Amniotic stem cell (primary cell): ENCODE measurements around the gene CDC25B.

Experiments
- DNase-seq: peaks from one replicate; lab custom pipeline; 2025; lab: John Stamatoyannopoulos, UW

The CDC25B gene

DNA sequence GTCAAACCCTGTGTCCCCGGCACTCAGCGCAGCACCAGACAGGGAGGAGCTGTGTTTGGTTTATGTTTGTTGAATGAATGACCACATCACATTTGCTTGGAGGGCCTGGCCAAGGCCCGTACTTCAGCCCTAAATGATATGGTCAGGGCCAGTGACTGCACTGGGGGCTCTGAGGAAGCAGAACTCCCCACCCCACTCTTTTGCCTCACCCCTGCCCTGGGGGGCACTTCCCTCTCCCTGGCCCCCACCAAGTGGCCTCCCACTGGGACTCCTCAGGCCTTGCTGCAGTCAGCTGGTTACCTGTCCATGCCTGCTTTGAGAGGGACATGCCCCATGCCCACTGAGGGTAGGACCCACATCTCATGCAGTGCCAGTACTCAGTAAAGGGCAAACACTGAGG, 31.5 kb upstream of the CDC25B start:
- no peak for DNase-seq

GRCh38 chr20:3765171-3765882, 30.8 kb upstream of the CDC25B start:
- DNase-seq, result no peak

DNA sequence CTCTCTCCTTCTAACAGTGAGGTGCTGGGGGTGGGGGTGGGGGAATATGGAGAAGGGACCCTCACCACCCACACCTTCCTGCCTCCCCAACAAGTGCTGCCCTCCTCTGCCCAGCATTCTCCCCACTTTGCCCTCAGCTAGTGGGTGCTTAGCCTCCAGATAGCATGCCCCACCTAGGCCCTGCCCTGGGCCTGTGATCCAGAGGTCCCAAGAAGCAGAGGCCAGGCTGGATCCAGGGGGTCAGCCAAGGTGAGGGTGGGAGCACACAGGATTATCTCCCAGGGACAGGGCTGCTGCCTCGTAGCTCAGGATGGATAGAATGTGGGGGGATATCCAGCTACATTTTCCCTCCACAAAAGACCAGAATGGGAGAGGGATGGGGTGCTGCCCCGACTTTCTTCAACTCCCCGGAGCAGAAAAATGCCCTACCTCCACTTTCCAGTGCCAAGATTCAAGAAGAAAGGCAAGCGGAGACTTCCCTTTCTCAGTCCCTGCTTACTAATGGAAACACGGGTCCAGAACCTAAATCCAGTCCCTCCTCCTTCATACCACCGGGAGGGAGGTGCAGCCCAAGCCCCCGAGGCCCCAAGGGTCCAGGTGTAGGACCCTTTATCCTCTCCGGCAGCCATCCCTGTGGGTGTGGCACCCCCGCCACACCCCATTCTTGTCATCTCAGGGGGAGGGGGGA, 29.5 kb upstream of the CDC25B start:
- no peak for DNase-seq

DNA sequence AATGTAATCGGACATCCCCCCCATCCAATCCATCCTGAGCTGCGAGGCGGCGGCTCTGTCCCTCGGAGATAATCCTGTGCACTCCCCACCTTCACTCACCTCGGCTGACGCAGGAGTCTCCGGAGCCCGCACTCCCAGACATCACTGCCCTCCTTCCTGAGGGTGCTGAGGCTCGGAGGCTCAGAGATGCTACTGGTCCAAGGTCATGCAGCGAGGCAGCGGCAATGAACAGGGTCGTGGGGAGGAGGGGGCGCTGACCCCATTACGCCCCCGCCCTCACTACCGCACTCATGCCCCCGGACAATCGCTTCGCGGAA, 29.0 kb upstream of the CDC25B start:
- DNase-seq, result no peak

GRCh38 chr20:3767427-3768341, 28.4 kb upstream of the CDC25B start, which contains the start of gene ADISSP:
TSS of gene ADISSP (minus strand) at chr20:3767753. CDS start at chr20:3760100, 7,653 bp downstream.
- DNase-seq, result peak; percentile 89

DNA sequence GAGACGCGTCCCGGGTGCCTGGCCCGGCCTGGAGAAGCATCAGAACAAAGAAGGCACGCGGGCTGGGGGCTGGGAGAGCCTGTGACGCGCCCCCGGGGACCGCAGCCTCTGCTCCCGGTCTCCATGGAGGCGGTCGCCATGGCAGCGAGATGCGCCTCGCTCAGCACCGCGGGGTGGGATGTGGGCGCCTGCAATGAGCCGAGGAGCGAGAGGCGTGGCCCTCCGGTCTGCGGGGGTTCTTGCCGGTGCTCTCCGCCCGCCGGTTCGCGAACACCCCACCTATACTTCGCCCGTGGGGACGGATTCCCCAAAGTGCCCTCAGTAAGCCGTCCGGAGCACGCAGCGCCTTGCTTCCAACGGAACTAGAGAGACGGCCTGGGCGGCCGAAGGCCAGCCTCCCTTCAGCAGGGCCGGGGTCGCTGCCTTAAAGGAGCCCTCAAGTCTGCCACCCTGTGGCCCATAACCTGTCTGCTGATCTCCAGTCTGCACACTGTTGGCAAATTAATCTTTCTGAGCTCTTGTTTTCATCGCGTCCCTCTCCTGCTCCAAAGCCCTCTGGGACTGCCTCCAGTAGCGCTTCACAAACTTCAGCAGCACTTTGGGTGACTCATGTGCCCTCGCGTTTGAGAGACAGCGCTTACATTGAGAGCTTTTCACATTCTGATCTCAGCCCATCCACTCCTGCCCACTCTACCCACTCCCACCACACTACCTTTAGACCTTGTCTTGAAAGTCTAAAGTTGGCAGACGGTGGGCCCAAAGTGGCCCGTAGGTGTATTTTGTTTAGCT, 27.6 kb upstream of the CDC25B start:
- DNase-seq, result peak; percentile 79

DNA sequence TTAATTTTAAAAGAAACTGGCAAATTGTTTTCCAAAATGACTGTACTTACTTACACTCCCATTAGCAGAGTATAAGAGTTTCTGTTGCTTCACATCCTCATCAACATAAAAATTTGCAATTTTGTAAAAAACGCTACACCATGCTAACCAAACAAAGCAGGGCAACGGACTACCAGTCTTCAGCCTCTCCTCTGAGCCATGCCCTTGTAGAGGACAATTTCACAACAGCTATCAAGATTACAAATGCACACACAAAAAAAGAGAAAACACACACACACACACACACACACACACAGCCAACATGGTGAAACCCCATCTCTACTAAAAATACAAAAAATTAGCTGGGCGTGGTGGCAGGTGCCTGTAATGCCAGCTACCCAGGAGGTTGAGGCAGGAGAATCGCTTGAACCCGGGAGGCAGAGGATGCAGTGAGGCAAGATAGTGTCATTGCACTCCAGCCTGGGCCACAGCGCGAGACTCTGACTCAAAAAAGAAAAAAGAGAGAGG, 24.5 kb upstream of the CDC25B start:
- no peak for DNase-seq

GRCh38 chr20:3775457-3776108, 20.5 kb upstream of the CDC25B start:
- no peak for DNase-seq

DNA sequence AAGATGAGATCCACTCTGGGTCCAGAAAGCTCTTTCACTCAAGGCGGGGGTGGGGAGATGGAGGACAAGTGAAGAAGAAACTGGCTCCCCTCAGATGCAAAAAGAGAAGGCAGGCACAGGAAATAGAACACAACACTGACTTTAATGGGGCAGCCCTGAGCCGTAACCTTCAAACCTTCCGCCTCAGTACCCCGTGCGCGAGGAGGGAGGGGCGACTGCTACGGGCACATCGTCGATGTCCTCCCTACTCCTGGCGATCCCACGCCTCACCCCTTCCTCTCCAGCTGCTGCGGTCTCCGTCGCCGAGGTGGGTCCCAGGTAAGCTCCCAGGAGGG, 18.8 kb upstream of the CDC25B start:
- DNase-seq, result no peak

GRCh38 chr20:3777716-3778629, 18.1 kb upstream of the CDC25B start:
- DNase-seq, result peak; percentile 16

DNA sequence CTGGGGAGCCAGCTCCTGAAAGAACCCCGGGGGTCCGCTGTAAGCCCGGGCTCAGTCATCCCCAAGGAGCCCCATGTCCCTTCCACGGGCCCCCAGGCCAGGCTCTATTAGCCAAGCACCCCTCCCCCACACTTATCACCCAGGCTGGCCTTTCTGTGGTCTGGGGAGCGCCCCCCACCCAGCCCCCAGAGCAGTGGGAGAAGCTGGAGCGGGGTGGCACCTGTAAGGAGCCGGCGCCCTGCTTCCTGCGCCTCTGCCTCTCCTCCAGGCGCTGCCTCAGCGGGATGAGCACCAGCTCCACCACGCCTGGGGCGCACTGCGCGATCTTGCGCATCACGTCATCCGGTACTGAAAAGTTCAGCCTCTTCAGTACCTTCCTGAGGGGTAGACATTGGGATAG, 17.1 kb upstream of the CDC25B start:
- no peak for DNase-seq

DNA sequence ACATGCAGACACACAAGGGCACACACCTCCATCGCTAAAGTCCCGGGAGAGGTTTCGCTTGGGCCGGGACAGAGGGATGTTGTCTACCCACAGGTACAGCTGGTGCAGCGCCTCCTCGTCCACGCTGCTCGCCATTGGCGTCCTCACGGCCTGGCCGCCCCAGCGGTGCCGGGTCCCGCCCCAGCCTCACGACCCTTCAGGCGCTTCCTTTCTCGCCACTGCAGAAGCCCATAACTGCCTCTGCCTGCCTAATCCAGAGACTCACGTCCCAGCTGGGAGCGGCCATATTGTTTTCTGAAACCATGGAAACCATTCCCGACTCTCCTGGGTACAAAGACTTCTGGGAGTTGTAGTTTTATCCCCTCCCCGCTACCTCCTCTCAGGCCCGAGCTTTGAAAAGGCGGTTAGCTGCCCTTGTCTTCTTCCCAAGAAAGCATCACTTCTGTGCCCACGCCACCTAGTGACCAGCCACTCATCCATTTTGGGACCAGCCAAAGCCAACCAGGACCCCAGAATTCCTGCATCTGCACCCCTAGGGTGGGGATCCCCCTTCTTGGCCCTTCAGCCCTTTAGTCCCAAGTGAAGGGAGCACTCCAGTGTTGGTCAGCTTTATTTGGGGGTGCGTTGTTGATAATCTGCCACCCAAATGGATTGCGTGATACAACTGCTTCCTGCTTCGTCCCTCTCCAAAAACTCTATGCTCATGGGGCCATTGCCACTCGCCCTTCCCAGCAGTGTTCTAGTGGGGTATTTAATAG, 14.8 kb upstream of the CDC25B start, which contains the start of gene SPEF1:
SPEF1 (minus strand) TSS at position 296 of the 758 bp plus-strand sequence; CDS start at position 135, 161 bp downstream.
- DNase-seq, result peak; percentile 88

GRCh38 chr20:3782597-3782996, 13.5 kb upstream of the CDC25B start:
- DNase-seq, result no peak

DNA sequence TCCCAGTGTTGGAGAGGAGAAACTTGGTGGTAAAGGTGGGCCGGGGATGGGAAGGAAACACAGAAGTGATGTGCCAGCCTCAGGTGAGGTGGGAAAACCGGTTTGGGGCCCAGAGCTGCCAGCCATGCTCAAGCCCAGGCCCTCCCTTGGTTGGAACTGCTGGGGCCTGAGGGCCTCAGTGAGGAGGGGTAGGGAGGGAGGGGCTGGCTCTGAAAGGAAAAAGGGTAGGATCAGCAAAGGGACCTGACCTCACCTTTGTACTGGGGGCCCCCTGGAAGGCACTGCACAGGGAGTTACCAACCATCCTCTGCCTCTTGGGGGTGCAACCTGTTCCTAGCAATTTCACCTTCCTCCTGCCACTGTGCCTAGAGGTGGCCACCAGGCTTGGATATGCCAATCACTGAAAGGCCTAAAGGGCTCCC, 13.0 kb upstream of the CDC25B start:
- DNase-seq, result no peak

DNA sequence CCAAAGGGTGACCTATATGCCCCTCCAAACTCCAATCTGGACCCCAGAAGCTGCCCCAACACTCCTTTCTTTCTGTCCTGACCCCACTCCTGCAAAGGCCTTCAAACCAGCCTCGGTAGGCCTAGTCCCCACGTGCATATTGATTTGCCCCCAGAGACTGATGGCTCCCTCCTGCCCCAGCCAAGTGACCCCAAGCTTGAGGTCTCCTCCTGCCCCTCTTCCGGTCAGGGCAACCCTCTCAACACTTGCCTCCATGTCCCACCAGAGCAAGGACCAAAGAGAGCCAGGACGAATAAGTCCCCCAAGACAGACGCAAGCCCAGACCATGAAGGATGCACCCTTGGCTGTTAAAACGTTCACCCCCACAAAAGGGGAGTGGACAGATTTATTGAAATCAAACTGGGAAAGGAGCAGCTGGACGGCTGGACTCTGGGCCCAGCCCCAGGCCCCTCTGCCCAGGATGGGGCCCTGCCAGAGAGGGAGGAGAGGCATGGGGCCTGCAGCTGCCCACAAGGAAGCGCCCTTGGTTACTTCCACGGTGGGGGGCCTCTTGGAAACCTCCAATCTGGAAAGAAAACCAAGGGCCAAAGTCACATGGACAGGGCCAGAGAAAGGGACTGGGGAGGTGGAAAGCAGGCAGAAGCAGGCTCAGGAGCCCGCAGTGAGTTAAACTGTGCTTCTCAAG, 12.5 kb upstream of the CDC25B start:
- DNase-seq, result no peak

- DNase-seq, result no peak
These were observed 11.8 kb upstream of the CDC25B start for GRCh38 chr20:3784216-3784853.

- DNase-seq, result no peak
These were observed 11.3 kb upstream of the CDC25B start for GRCh38 chr20:3784863-3785239.
